Astrocyte of the cerebellum (primary cell): Measurements from ENCODE around the gene TRPC5OS.

ENCODE experiments used
- DNase-seq: peaks from one replicate; pipeline ENCODE4 v3.0.0-alpha.2; 2011; ENCODE audit warnings: low read depth
- H3K4me3 ChIP-seq: 2 replicates; pipeline ENCODE4 v1.5.1; 2011; ENCODE audit warnings: mild to moderate bottlenecking, low read depth, low read length, moderate library complexity
- CTCF ChIP-seq: IDR thresholded peaks from 2 replicates; pipeline ENCODE4 v1.5.1; 2012; ENCODE audit warnings: low read length, low read depth, moderate library complexity, mild to moderate bottlenecking; ENCODE audit errors: missing control alignments
- in situ Hi-C: cut with HindIII; loops from 2 replicates; pipeline ENCODE4 v1.10.0; 2017; ENCODE audit warnings: low sequenced_read_pairs

The TRPC5OS gene

GRCh38 chrX:111917591-111917990, 41.6 kb downstream of the TRPC5OS start:
- H3K4me3 ChIP-seq = no peak overlapping the region
- DNase-seq = no peak
- in situ Hi-C loops = no loop called here
- no peak for TF ChIP-seq CTCF

GRCh38 chrX:111928456-111928855, 52.5 kb downstream of the TRPC5OS start:
- no peak overlapping the region for H3K4me3 ChIP-seq
- no peak for DNase-seq
- in situ Hi-C loops = no loop called here
- TF ChIP-seq CTCF = no peak
